Daoy (cell line): ENCODE results near the gene THUMPD3. TPM values are rescaled to one million over a fixed set of nuclear protein-coding genes. Genes with fewer than 3 reads are reported as not detected.

Experiments
- DNase-seq: peaks from one replicate; pipeline ENCODE4 v3.0.0-alpha.2; 2015; ENCODE audit warnings: low read depth
- total RNA-seq: library from RNA; depleted of rRNA; stranded (reverse); fragments of >200 nt; shearing (Covaris generic); gene quantifications from 2 replicates; pipeline ENCODE4 v1.2.3, GENCODE V29; 2014

The THUMPD3 gene
- total RNA-seq, 1 experiment from 2014 or later: 67.9 TPM

GRCh38 chr3:9361691-9362388, 1.0 kb upstream of the THUMPD3 start:
- DNase-seq: no peak

- no peak for DNase-seq
Observed at GRCh38 chr3:9369508-9369907, 6.7 kb downstream of the THUMPD3 start.

- no peak for DNase-seq
Observed at GRCh38 chr3:9373465-9373864, 10.6 kb downstream of the THUMPD3 start.

GRCh38 chr3:9377981-9378380, 15.1 kb downstream of the THUMPD3 start:
- no peak for DNase-seq

- no peak for DNase-seq
Observed at GRCh38 chr3:9379327-9379726, 16.5 kb downstream of the THUMPD3 start.

GRCh38 chr3:9380014-9380413, 17.2 kb downstream of the THUMPD3 start:
- DNase-seq: no peak

- no peak for DNase-seq
Observed at GRCh38 chr3:9384141-9384828, 21.4 kb downstream of the THUMPD3 start.

- no peak for DNase-seq
Observed at GRCh38 chr3:9385187-9386077, 22.6 kb downstream of the THUMPD3 start.

- DNase-seq: no peak
Observed at GRCh38 chr3:9386078-9386459, 23.2 kb downstream of the THUMPD3 start.

GRCh38 chr3:9386501-9387321, 23.9 kb downstream of the THUMPD3 start:
- no peak for DNase-seq

- no peak for DNase-seq
Observed at GRCh38 chr3:9387322-9387655, 24.4 kb downstream of the THUMPD3 start.

GRCh38 chr3:9388142-9388541, 25.3 kb downstream of the THUMPD3 start:
- DNase-seq: no peak

- no peak for DNase-seq
Observed at GRCh38 chr3:9388562-9389272, 25.9 kb downstream of the THUMPD3 start.

- DNase-seq: no peak
Observed at GRCh38 chr3:9390265-9390888, 27.5 kb downstream of the THUMPD3 start.

GRCh38 chr3:9392041-9392440, 29.2 kb downstream of the THUMPD3 start:
- no peak for DNase-seq

GRCh38 chr3:9395570-9396300, 32.9 kb downstream of the THUMPD3 start:
- DNase-seq: no peak

GRCh38 chr3:9396301-9396631, 33.4 kb downstream of the THUMPD3 start:
- peak; percentile 91 for DNase-seq

- peak; percentile 98 for DNase-seq
Observed at GRCh38 chr3:9396632-9397331, 33.9 kb downstream of the THUMPD3 start.

GRCh38 chr3:9397332-9397905, 34.6 kb downstream of the THUMPD3 start, which contains the start of gene SETD5:
Gene SETD5 (plus strand): TSS chr3:9397615. CDS start chr3:9428939, 31,324 bp downstream.
- DNase-seq: peak; percentile 96
